ENCODE data around the gene KLK6.

- TF ChIP-seq, protein P1, sequence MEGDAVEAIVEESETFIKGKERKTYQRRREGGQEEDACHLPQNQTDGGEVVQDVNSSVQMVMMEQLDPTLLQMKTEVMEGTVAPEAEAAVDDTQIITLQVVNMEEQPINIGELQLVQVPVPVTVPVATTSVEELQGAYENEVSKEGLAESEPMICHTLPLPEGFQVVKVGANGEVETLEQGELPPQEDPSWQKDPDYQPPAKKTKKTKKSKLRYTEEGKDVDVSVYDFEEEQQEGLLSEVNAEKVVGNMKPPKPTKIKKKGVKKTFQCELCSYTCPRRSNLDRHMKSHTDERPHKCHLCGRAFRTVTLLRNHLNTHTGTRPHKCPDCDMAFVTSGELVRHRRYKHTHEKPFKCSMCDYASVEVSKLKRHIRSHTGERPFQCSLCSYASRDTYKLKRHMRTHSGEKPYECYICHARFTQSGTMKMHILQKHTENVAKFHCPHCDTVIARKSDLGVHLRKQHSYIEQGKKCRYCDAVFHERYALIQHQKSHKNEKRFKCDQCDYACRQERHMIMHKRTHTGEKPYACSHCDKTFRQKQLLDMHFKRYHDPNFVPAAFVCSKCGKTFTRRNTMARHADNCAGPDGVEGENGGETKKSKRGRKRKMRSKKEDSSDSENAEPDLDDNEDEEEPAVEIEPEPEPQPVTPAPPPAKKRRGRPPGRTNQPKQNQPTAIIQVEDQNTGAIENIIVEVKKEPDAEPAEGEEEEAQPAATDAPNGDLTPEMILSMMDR (IDR thresholded peaks at IDR 0.05): no peak
- TF ChIP-seq REST (IDR thresholded peaks at IDR 0.05; ENCODE audit: insufficient read depth in 1 of 2, low read depth in 2 of 2, low read length in 1 of 2) (no peak), SIN3A (IDR thresholded peaks at IDR 0.05; ENCODE audit: borderline replicate concordance, insufficient read depth, low read depth, low read length) (no peak), TCF7L2 (IDR thresholded peaks at IDR 0.05; ENCODE audit: low read depth, low read length) (no peak)
These were observed 35.9 kb upstream of the KLK6 start for GRCh38 chr19:51005248-51005647.

All from Panc1 (cell line).